ENCODE results near the gene SORCS2.

DNA sequence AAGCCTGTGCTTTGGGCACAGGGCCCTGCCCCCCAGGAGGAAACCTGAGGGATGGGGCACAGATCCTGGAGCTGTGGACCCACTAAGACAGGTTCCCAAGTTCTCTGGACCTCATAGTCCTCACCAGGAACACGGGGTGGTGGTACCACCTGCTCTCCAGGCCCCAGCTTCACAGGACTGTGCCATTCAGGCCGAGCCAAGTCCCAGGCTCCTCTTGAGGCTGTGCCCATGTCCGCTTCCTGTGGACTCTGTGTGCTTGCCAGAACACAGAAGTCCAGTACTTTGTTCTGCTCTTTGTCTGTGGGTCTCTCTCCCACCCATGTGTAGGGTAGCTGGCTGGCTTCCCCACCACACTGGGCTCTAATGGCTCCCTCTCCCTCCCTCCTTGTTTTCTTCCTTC is 346.8 kb downstream of the SORCS2 start:
- TF ChIP-seq L3MBTL2 (conservative IDR thresholded peaks at IDR 0.05) (no peak), LEF1 (IDR thresholded peaks at IDR 0.05; ENCODE audit: borderline replicate concordance) (no peak), TARDBP (IDR thresholded peaks at IDR 0.05) (no peak), HDGF (IDR thresholded peaks at IDR 0.05; ENCODE audit: borderline replicate concordance) (no peak)
